GM13977 (cell line): ENCODE measurements around the gene FXR2.
A peak's percentile ranks its signal among the peaks of the same experiment; 100 is the strongest.

Source experiments
- DNase-seq: peaks from one replicate; pipeline ENCODE4 v3.0.0; 2012; ENCODE audit warnings: low spot score
- in situ Hi-C: fragments of 300-500 bp; cut with MboI; formaldehyde crosslinking; loops from one replicate; pipeline ENCODE4 v1.12.0; 2022; ENCODE audit warnings: low sequenced_read_pairs, low pct_unique_long_range_greater_than_20kb, mixed read lengths, inconsistent platforms; ENCODE audit not compliant: unreplicated experiment
- TF ChIP-seq, protein P1 (sequence below): IDR thresholded peaks from 2 replicates; pipeline ENCODE4 v1.5.1; 2012; ENCODE audit warnings: mild to moderate bottlenecking, control low read depth; ENCODE audit not compliant: insufficient read depth; ENCODE audit errors: extremely low read depth, missing control alignments

The FXR2 gene

DNA sequence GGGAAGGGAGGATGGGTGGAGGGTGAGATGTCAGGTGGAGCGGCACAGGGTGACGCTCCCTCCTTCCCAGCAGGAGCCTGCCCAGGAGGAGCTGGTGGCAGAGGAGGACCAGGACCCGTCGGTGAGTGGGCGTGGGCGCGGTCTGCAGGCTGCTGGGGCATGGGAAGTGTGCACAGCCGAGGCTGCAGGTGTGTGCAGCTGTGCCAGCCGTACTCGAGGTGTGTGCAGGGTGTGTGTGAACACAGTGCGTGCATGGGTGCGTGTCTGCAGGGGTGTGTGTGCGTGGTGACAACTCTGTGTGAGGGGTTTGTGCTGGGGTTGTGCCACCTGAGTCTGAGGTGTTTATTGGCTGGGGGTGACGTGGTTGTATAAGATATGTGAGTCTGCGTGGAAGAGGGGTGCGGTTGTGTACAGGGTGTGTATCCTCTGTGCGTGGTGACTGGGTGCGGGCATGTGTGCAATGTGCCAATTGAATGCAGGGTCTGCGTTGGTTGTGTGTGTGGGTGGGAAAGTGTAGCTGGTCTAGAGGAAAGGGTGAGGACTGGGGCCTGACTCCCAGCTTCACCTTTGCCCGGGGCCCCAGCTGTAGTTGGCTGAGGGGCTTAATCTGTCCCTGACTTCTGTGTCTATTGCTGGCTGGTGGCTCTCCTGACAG, 65.2 kb downstream of the FXR2 start:
- TF ChIP-seq, protein P1, sequence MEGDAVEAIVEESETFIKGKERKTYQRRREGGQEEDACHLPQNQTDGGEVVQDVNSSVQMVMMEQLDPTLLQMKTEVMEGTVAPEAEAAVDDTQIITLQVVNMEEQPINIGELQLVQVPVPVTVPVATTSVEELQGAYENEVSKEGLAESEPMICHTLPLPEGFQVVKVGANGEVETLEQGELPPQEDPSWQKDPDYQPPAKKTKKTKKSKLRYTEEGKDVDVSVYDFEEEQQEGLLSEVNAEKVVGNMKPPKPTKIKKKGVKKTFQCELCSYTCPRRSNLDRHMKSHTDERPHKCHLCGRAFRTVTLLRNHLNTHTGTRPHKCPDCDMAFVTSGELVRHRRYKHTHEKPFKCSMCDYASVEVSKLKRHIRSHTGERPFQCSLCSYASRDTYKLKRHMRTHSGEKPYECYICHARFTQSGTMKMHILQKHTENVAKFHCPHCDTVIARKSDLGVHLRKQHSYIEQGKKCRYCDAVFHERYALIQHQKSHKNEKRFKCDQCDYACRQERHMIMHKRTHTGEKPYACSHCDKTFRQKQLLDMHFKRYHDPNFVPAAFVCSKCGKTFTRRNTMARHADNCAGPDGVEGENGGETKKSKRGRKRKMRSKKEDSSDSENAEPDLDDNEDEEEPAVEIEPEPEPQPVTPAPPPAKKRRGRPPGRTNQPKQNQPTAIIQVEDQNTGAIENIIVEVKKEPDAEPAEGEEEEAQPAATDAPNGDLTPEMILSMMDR: no peak
- in situ Hi-C loops: loop anchor here (25.0 kb wide), 1 partner anchor 187 kb away; the partner anchor contains the start of genes KCTD11 and TMEM95
- peak; percentile 52 for DNase-seq

- peak; percentile 79 for DNase-seq
- in situ Hi-C loops: no loop called here
- TF ChIP-seq, protein P1: no peak
Observed at GRCh38 chr17:7548585-7549400, 65.9 kb downstream of the FXR2 start, which contains the start of gene TNFSF12. TSS of gene TNFSF12 (plus strand) at chr17:7549058. CDS start at chr17:7549154, 96 bp downstream.

- in situ Hi-C loops: no loop called here
- TF ChIP-seq, protein P1: no peak
Observed at GRCh38 chr17:7544911-7545310, 69.8 kb downstream of the FXR2 start.

More at GRCh38 chr17:7544911-7545310, 69.8 kb downstream of the FXR2 start:
- DNase-seq: no peak
